Activated B cell treated with CpG ODN at 0.5 μM for 24 hours (primary cell): ENCODE measurements around the gene BRD7. TPM values are rescaled to one million over a fixed set of nuclear protein-coding genes. Genes with fewer than 3 reads are reported as not detected.

Experiments
- ATAC-seq: fragments of 200-7000 bp; cut with Tn5 transposase; one replicate; pipeline ENCODE4 v1.10.0; 2021; ENCODE audit warnings: low read depth, mild to moderate bottlenecking, moderate library complexity
- CTCF ChIA-PET: fragments of 350-600 bp; sonication (Branson Sonifier 250); formaldehyde crosslinking; loops from one replicate; lab custom pipeline; 2021; ENCODE audit warnings: antibody characterized with exemption; lab: Charles Lee
- POLR2A ChIA-PET: fragments of 350-600 bp; sonication (Branson Sonifier 250); formaldehyde crosslinking; loops from one replicate; lab custom pipeline; 2021; ENCODE audit warnings: antibody characterized with exemption; lab: Charles Lee
- DNase-seq: peaks from one replicate; pipeline ENCODE4 v3.0.0; 2022
- H3K27ac Mint-ChIP-seq: one replicate; pipeline ENCODE4 v1.8.0; 2020; ENCODE audit warnings: mixed read lengths
- H3K27me3 Mint-ChIP-seq: one replicate; pipeline ENCODE4 v1.8.0; 2021; ENCODE audit warnings: mixed read lengths
- H3K36me3 Mint-ChIP-seq: one replicate; pipeline ENCODE4 v1.8.0; 2021; ENCODE audit warnings: low read depth, mixed read lengths
- H3K4me1 Mint-ChIP-seq: one replicate; pipeline ENCODE4 v1.8.0; 2021; ENCODE audit warnings: mixed read lengths
- H3K4me3 Mint-ChIP-seq: one replicate; pipeline ENCODE4 v1.8.0; 2020; ENCODE audit warnings: mild to moderate bottlenecking, mixed read lengths
- H3K9me3 Mint-ChIP-seq: one replicate; pipeline ENCODE4 v1.8.0; 2020; ENCODE audit warnings: mixed read lengths
- CTCF ChIP-seq: fragments of 200-600 bp; IDR thresholded peaks from one replicate; pipeline ENCODE4 v1.8.0; 2022; ENCODE audit warnings: antibody characterized with exemption, mild to moderate bottlenecking
- intact Hi-C: fragments of 100-400 bp; cut with micrococcal nuclease; formaldehyde crosslinking; loops from one replicate; pipeline ENCODE4 v1.15.1; 2024
- total RNA-seq: library from RNA; stranded (reverse); gene quantifications from 2 replicates; pipeline ENCODE4 v1.2.3, GENCODE V29; 2022

Gene BRD7
- total RNA-seq, 1 donor from 2014 or later: 65.2 TPM

GRCh38 chr16:50303041-50303604 is 65.7 kb downstream of the BRD7 start:
- Mint-ChIP-seq H3K4me1 (no peaks in the 10 kb centered on the region), H3K4me3 (no peak overlapping the region), H3K27me3 (no peaks in the 10 kb centered on the region), H3K27ac (no peak overlapping the region), H3K9me3 (no peaks in the 10 kb centered on the region), H3K36me3 (peaks cover 60% of the 10 kb centered on the region)
- POLR2A ChIA-PET: interaction anchor here (0.7 kb wide), 2 partner anchors 29 to 51 kb away, joined by 8 to 9 read pairs; no protein-coding TSS in a partner anchor
- peak; percentile 4 for DNase-seq
- intact Hi-C loops: no loop called here
- no peak for TF ChIP-seq CTCF
- no peak for ATAC-seq
- CTCF ChIA-PET: no interaction called here

- intact Hi-C loops: no loop called here
- no peak for TF ChIP-seq CTCF
- H3K9me3 Mint-ChIP-seq: no peaks in the 10 kb centered on the region
- H3K27me3 Mint-ChIP-seq: no peaks in the 10 kb centered on the region
- no peak for ATAC-seq
- no peaks in the 10 kb centered on the region for H3K4me1 Mint-ChIP-seq
- H3K36me3 Mint-ChIP-seq: peaks cover 61% of the 10 kb centered on the region
- ChIA-PET POLR2A (no interaction called here), CTCF (no interaction called here)
- no peak overlapping the region for H3K27ac Mint-ChIP-seq
- H3K4me3 Mint-ChIP-seq: no peak overlapping the region
- DNase-seq: peak; percentile 9
Observed at GRCh38 chr16:50302472-50303005, 66.2 kb downstream of the BRD7 start.

GRCh38 chr16:50301626-50302471 is 66.9 kb downstream of the BRD7 start:
- H3K36me3 Mint-ChIP-seq: peaks cover 60% of the 10 kb centered on the region
- ChIA-PET CTCF (no interaction called here), POLR2A (no interaction called here)
- ATAC-seq (no peak), DNase-seq (peak; percentile 9)
- intact Hi-C loops: no loop called here
- no peaks in the 10 kb centered on the region for H3K4me1 Mint-ChIP-seq
- H3K9me3 Mint-ChIP-seq: no peaks in the 10 kb centered on the region
- no peak overlapping the region for H3K27ac Mint-ChIP-seq
- no peaks in the 10 kb centered on the region for H3K27me3 Mint-ChIP-seq
- H3K4me3 Mint-ChIP-seq: no peak overlapping the region
- TF ChIP-seq CTCF: no peak

GRCh38 chr16:50300942-50301625 is 67.7 kb downstream of the BRD7 start:
- H3K4me3 Mint-ChIP-seq: no peak overlapping the region
- no peak for TF ChIP-seq CTCF
- DNase-seq: peak; percentile 9
- H3K9me3 Mint-ChIP-seq: no peaks in the 10 kb centered on the region
- ATAC-seq: no peak
- H3K27ac Mint-ChIP-seq: no peak overlapping the region
- H3K27me3 Mint-ChIP-seq: no peaks in the 10 kb centered on the region
- no peaks in the 10 kb centered on the region for H3K4me1 Mint-ChIP-seq
- intact Hi-C loops: no loop called here
- CTCF ChIA-PET: no interaction called here
- H3K36me3 Mint-ChIP-seq: peaks cover 63% of the 10 kb centered on the region
- POLR2A ChIA-PET: no interaction called here
